ENCODE data around the gene CCNDBP1. TPM values are rescaled to one million over a fixed set of nuclear protein-coding genes. Genes with fewer than 3 reads are reported as not detected.

Gene CCNDBP1
- total RNA-seq, 2 donors from 2014 or later: 90.9 to 97.6 TPM

DNA sequence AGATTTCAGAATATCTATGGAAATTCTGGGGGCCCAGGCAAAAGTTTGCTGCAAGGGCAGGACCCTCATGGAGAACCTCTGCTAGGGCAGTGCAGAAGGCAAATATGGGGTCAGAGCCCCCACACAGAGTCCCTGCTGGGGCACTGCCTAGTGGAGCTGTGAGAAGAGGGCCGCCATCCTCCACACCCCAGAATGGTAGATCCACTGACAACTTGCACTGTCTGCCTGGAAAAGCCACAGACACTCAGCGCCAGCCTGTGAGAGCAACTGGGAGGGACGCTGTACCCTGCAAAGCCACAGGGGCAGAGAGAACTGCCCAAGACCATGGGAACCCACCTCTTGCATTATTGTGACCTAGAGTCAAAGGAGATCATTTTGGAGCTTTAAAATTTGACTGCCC lies 13.8 kb downstream of the CCNDBP1 start:
- Mint-ChIP-seq H3K27me3 (ENCODE audit: low read depth) (no peaks in the 10 kb centered on the region), H3K4me1 (ENCODE audit: low read depth) (peaks cover 8% of the 10 kb centered on the region), H3K27ac (no peak overlapping the region), H3K36me3 (ENCODE audit: insufficient read depth in 2 of 2) (peaks cover 12 to 22% of the 10 kb centered on the region in 2 donors), H3K9me3 (peaks cover 0 to 5% of the 10 kb centered on the region in 2 donors), H3K4me3 (no peak overlapping the region)
- no peak for ATAC-seq (replicated peaks in 1 of 2)
- no peak for DNase-seq

DNA sequence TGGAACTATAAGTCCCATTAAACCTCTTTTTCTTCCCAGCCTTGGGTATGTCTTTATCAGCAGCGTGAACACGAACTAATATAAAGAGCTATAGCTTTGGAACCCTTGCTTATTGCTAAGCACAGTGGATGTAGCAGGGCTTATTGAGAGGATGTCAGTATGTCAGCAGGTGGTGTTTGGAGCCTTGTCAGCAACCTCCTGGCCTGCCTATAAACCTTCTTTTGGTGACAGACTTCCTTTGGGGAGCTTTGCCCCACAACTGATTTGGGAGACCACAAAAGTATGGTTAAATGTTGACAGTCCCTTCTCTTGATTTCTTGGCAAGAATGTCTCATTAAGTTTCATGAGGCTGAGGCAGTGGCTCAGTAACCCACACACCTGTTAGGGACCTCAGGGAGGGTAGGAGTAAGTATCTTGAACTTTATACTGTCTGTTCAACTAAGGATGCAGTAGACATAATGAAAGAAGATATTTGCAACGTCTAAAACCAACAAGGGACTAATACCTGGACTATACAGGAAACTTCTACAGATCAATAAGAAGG lies 14.8 kb downstream of the CCNDBP1 start:
- Mint-ChIP-seq H3K4me3 (no peak overlapping the region), H3K36me3 (ENCODE audit: insufficient read depth in 2 of 2) (peaks cover 12 to 14% of the 10 kb centered on the region in 2 donors), H3K27me3 (ENCODE audit: low read depth) (no peaks in the 10 kb centered on the region), H3K4me1 (ENCODE audit: low read depth) (peaks cover 16% of the 10 kb centered on the region), H3K27ac (peak overlapping the region; percentile 1), H3K9me3 (peaks cover 0 to 5% of the 10 kb centered on the region in 2 donors)
- peak in 1 of 2 donors; percentile 14 for DNase-seq
- ATAC-seq (replicated peaks in 1 of 2): peak; percentile 70 to 71

GRCh38 chr15:43204016-43204901 lies 19.1 kb downstream of the CCNDBP1 start:
- H3K27me3 Mint-ChIP-seq (ENCODE audit: low read depth): peaks cover 14% of the 10 kb centered on the region
- H3K4me1 Mint-ChIP-seq (ENCODE audit: low read depth): peaks cover 16% of the 10 kb centered on the region
- no peaks in the 10 kb centered on the region for H3K36me3 Mint-ChIP-seq (ENCODE audit: insufficient read depth in 2 of 2)
- H3K9me3 Mint-ChIP-seq: no peaks in the 10 kb centered on the region
- H3K27ac Mint-ChIP-seq: no peak overlapping the region
- H3K4me3 Mint-ChIP-seq: no peak overlapping the region
- DNase-seq (peak; percentile 49 to 58), ATAC-seq (replicated peaks in 1 of 2) (peak; percentile 61 to 63)

DNA sequence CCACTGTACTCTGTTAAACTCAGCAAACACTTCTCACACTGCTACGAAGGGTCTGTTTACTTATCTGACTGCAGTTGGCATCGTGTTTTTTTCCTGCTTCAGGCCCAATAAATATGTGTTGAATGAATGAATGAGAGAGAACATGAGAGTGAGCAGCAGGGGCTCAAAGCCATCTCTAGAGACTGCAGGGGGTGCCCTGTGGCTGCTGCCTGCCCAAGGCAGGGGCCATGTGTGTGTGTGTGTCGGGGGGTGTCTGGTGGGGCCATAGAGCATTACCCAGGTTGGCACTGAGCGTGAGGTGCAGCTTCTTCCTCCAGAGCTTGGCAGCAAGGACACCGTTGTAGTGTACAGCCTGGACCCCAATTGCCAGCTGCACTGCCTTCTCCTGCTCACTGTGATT lies 20.9 kb downstream of the CCNDBP1 start:
- Mint-ChIP-seq H3K9me3 (no peaks in the 10 kb centered on the region), H3K4me1 (ENCODE audit: low read depth) (peaks cover 8% of the 10 kb centered on the region), H3K36me3 (ENCODE audit: insufficient read depth in 2 of 2) (no peaks in the 10 kb centered on the region), H3K27me3 (ENCODE audit: low read depth) (peaks cover 15% of the 10 kb centered on the region), H3K27ac (no peak overlapping the region), H3K4me3 (no peak overlapping the region)
- DNase-seq (no peak), ATAC-seq (replicated peaks in 1 of 2) (no peak)

DNA sequence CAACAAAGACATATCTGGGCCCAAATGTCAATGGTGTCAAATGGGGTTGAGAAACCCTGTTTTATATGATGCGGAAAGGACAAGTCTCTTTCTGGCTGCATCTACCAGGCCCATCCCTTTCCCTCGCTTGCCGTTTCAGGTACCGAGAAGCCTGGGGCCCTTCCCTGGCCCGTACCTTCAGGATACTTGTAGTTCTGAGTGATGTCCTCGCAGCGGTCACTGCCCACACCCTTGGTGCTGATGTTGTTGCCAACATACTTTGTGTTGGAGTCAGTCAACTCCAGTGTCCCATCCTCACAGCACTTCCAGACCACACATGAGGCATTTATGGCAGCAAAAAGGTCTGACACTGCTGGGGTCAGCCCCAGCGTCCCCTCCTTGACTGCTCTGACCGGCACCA lies 21.8 kb downstream of the CCNDBP1 start:
- no peak overlapping the region for H3K27ac Mint-ChIP-seq
- no peaks in the 10 kb centered on the region for H3K36me3 Mint-ChIP-seq (ENCODE audit: insufficient read depth in 2 of 2)
- peaks cover 8% of the 10 kb centered on the region for H3K4me1 Mint-ChIP-seq (ENCODE audit: low read depth)
- no peak for ATAC-seq (replicated peaks in 1 of 2)
- DNase-seq: no peak
- H3K27me3 Mint-ChIP-seq (ENCODE audit: low read depth): peaks cover 15% of the 10 kb centered on the region
- no peaks in the 10 kb centered on the region for H3K9me3 Mint-ChIP-seq
- H3K4me3 Mint-ChIP-seq: no peak overlapping the region

DNA sequence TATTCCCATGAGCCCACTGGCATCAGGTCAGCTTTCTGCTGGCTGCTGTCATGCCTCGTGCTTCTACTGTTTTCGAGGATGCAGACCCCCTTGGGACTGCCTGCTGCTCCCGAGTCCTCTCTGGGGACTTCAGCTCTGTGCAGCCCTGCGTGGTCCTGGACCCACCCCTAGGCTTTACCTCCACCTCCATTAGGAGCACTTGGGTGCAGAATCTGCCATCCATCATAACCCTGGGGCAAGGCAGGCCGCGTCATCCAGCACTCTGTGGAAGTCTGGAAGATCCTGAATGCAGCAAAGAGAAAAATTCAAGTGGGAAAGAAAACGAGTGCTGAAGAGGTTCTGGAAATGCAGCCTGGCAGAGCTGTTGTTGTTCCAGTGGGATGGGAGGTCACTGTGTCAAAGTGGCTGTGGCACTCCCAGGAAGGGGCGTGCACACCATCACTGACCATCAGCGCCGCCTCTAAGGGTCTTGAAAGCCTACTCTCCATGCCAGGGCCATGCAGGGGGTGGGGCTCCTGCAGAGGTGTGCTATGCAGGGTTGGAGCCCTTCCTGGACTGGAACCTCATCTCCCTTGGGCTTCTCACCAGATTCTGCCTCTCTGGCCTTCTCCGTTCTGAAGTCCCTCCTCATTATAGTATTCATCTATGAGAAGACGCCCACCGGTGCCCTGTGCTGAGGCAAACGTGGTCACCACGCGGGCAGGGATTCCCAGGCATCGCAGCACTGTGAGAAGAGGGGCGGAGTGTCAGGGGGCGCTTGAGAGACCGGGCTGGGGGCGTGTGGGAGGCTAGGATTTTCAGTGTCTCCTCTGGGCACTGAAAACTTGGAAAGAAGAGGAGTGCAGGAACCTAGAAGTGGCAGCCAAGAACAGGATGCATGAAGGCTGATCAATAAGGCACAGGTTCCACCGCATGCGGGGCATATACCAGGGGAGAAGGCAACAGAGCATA lies 23.1 kb downstream of the CCNDBP1 start:
- ATAC-seq (replicated peaks in 1 of 2) (no peak), DNase-seq (no peak)
- H3K9me3 Mint-ChIP-seq: no peaks in the 10 kb centered on the region
- H3K4me3 Mint-ChIP-seq: no peak overlapping the region
- peaks cover 8% of the 10 kb centered on the region for H3K4me1 Mint-ChIP-seq (ENCODE audit: low read depth)
- H3K36me3 Mint-ChIP-seq (ENCODE audit: insufficient read depth in 2 of 2): no peaks in the 10 kb centered on the region
- H3K27me3 Mint-ChIP-seq (ENCODE audit: low read depth): peaks cover 15% of the 10 kb centered on the region
- H3K27ac Mint-ChIP-seq: no peak overlapping the region

GRCh38 chr15:43209059-43209824 lies 24.0 kb downstream of the CCNDBP1 start:
- H3K9me3 Mint-ChIP-seq: no peaks in the 10 kb centered on the region
- H3K27me3 Mint-ChIP-seq (ENCODE audit: low read depth): peaks cover 15% of the 10 kb centered on the region
- ATAC-seq (replicated peaks in 1 of 2) (no peak), DNase-seq (no peak)
- no peak overlapping the region for H3K27ac Mint-ChIP-seq
- H3K4me3 Mint-ChIP-seq: no peak overlapping the region
- H3K36me3 Mint-ChIP-seq (ENCODE audit: insufficient read depth in 2 of 2): no peaks in the 10 kb centered on the region
- H3K4me1 Mint-ChIP-seq (ENCODE audit: low read depth): peaks cover 6% of the 10 kb centered on the region

DNA sequence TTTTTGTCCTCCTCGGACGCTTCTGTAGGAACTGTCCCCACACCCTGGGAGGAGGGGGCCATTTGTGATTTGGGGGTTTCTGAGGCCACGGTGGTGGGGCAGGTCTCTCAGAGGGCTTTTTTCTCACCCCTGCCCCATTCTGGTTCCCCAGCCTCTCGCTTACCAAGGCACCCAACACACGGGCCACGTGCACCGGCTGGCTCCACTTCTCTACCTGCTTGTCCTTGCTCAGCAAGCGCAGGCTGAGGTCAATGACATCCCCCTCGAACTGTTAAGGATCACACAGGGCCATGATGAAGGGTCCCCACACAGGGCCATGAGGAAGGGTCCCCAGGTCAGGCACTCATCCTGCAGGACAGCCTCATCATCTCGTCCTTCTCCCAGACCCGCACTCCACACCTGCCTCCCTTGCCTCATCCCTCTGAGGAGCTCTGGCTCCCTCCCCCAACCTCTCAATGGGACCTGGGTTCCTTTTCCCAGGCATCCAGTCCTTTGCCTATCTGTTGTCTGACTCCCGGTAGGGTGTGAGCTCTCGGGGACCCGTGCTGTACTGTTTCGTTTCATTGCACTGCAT lies 25.1 kb downstream of the CCNDBP1 start:
- ATAC-seq (replicated peaks in 1 of 2) (no peak), DNase-seq (no peak)
- Mint-ChIP-seq H3K9me3 (no peaks in the 10 kb centered on the region), H3K4me3 (no peak overlapping the region), H3K27ac (no peak overlapping the region), H3K4me1 (ENCODE audit: low read depth) (no peaks in the 10 kb centered on the region), H3K36me3 (ENCODE audit: insufficient read depth in 2 of 2) (no peaks in the 10 kb centered on the region), H3K27me3 (ENCODE audit: low read depth) (peaks cover 15% of the 10 kb centered on the region)

DNA sequence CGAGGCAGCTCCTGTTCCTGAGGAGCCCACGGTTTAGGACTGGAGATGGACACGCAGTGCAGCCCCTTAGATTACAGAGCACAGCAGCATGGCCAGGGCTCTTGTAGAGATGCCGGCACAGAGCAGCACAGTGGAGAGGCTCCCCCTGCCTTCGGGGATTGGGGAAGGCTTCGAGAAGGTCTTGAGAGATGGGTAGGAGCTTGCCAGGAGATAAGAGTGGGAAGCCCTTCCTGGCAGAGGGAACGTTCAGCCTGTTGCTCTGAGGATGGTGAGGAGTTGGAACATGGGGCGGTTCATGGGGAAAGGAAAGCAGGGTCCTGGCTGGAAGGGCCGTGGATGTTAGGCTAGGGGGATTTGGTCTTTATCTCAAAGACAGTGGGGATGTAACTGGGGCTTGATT lies 25.6 kb downstream of the CCNDBP1 start:
- H3K4me1 Mint-ChIP-seq (ENCODE audit: low read depth): no peaks in the 10 kb centered on the region
- H3K36me3 Mint-ChIP-seq (ENCODE audit: insufficient read depth in 2 of 2): no peaks in the 10 kb centered on the region
- no peak for ATAC-seq (replicated peaks in 1 of 2)
- no peaks in the 10 kb centered on the region for H3K9me3 Mint-ChIP-seq
- H3K4me3 Mint-ChIP-seq: no peak overlapping the region
- H3K27me3 Mint-ChIP-seq (ENCODE audit: low read depth): peaks cover 15% of the 10 kb centered on the region
- H3K27ac Mint-ChIP-seq: no peak overlapping the region
- no peak for DNase-seq

DNA sequence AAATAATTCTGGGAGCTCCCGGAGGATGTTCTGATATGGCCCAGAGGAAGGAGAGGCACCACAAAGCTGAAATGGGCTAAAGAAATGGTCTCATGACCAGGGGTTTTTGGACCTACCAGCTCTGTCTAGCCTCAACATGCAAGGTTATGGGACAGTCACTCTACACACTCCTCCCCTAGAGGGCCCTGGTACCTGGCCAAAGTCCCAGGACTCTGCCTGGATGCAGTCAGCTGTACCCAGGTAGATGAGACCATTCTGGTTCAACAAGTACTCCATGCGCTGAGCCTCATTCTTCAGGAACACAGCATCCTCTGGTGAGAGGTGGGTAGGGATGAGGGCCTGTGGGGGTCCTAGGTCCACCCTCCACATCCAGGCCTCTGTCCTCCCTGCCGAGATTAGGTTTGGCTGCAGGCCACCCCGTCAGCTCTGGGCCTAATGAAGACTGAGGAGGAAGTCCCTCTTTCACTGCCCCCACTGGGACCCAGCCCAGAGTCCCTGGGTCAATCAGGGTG lies 26.1 kb downstream of the CCNDBP1 start:
- Mint-ChIP-seq H3K36me3 (ENCODE audit: insufficient read depth in 2 of 2) (no peaks in the 10 kb centered on the region), H3K27ac (no peak overlapping the region), H3K9me3 (no peaks in the 10 kb centered on the region), H3K4me3 (no peak overlapping the region), H3K4me1 (ENCODE audit: low read depth) (no peaks in the 10 kb centered on the region), H3K27me3 (ENCODE audit: low read depth) (peaks cover 15% of the 10 kb centered on the region)
- no peak for DNase-seq
- ATAC-seq (replicated peaks in 1 of 2): no peak

- no peak for ATAC-seq (replicated peaks in 1 of 2)
- H3K27me3 Mint-ChIP-seq (ENCODE audit: low read depth): peaks cover 15% of the 10 kb centered on the region
- no peaks in the 10 kb centered on the region for H3K4me1 Mint-ChIP-seq (ENCODE audit: low read depth)
- peaks cover 0 to 3% of the 10 kb centered on the region in 2 donors for H3K9me3 Mint-ChIP-seq
- no peak overlapping the region for H3K4me3 Mint-ChIP-seq
- DNase-seq: no peak
- H3K27ac Mint-ChIP-seq: no peak overlapping the region
- H3K36me3 Mint-ChIP-seq (ENCODE audit: insufficient read depth in 2 of 2): no peaks in the 10 kb centered on the region
These were observed 27.1 kb downstream of the CCNDBP1 start for GRCh38 chr15:43212299-43212698.

DNA sequence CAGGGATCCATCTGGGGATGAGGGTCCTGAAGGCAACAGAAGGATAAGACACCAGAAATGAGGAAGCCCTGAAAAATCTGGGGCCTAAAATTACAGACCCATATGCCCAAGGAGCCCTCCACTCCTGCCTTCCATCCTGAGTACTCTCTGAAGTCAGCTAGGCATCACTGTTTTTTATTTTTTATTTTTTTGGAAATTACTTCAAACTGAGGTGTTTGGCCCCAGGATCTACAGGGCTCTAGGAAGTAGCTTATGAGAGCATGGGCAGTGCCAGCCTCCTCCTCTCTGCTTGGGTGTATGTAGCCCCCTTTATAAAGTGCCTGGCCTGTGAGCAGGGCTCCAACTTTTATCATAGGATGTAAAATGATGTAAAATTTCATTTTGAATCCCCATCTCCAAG lies 27.7 kb downstream of the CCNDBP1 start:
- Mint-ChIP-seq H3K4me3 (no peak overlapping the region), H3K4me1 (ENCODE audit: low read depth) (no peaks in the 10 kb centered on the region), H3K9me3 (peaks cover 0 to 3% of the 10 kb centered on the region in 2 donors), H3K27me3 (ENCODE audit: low read depth) (peaks cover 13% of the 10 kb centered on the region), H3K36me3 (ENCODE audit: insufficient read depth in 2 of 2) (no peaks in the 10 kb centered on the region), H3K27ac (no peak overlapping the region)
- ATAC-seq (replicated peaks in 1 of 2) (no peak), DNase-seq (no peak)

Data from activated T-cell treated with anti-CD3 and anti-CD28 coated beads, Interleukin-2, amount 50 U/mL, for 72 hours (primary cell).